Right cardiac atrium (tissue), 5 donors: ENCODE data around the gene RAB21. TPM values are rescaled to one million over a fixed set of nuclear protein-coding genes. Genes with fewer than 3 reads are reported as not detected.
A peak's percentile ranks its signal among the peaks of the same experiment; 100 is the strongest.

ENCODE experiments used
- ATAC-seq, 2 donors: fragments of 200-7000 bp; cut with Tn5 transposase; one replicate each; pipeline versions ENCODE4 v1.8.0 to v1.9.1; 2020; ENCODE audit warnings: moderate library complexity in 2 of 2, mild to moderate bottlenecking in 1 of 2
- DNase-seq, 3 donors: peaks; one replicate each; pipeline ENCODE4 v3.0.0-alpha.2; 2020
- H3K27ac ChIP-seq: one replicate; pipeline ENCODE4 v1.5.1; 2013; ENCODE audit warnings: mild to moderate bottlenecking, low read length, control low read depth, moderate library complexity
- H3K27me3 ChIP-seq: one replicate; pipeline ENCODE4 v1.6.1; 2013; ENCODE audit not compliant: control insufficient read depth, insufficient read depth
- H3K4me1 ChIP-seq: one replicate; pipeline ENCODE4 v1.6.1; 2013; ENCODE audit warnings: low read length; ENCODE audit not compliant: control insufficient read depth, insufficient read depth
- H3K4me3 ChIP-seq: one replicate; pipeline ENCODE4 v1.5.1; 2013; ENCODE audit warnings: low read length, control low read depth
- H3K9me3 ChIP-seq: one replicate; pipeline ENCODE4 v1.6.1; 2013; ENCODE audit warnings: low read length; ENCODE audit not compliant: control insufficient read depth
- WGBS: extraction: QIAGEN DNeasy Blood & Tissue Kit; methylation state at CpG from one replicate; pipeline ENCODE4 v1.1.7; 2013; 5-methylcytosine and 5-hydroxymethylcytosine counted together
- intact Hi-C, 4 donors: fragments of 100-400 bp; cut with DNase I; formaldehyde crosslinking; loops; one replicate each; pipeline versions ENCODE4 v1.11.0 to v1.14.0; 2022 to 2023
- polyA plus RNA-seq: library from polyadenylated mRNA; stranded (reverse); fragments of 200-250 nt; gene quantifications from one replicate; pipeline ENCODE4 v1.2.3, GENCODE V29; 2013
- total RNA-seq, 4 donors: library from RNA; stranded (reverse); fragmentation: NEBNext Ultra II Directional; extraction: Animal tissue kit (Norgen Biotek cat#: 25700); gene quantifications; one replicate each; pipeline ENCODE4 v1.2.1, GENCODE V29; 2021
- donor health status: healthy with polysubstance abuse.
- donor health status: DM: no; HTN: yes; CAD: no.
- donor health status: DM: no; HTN: no; CAD: no.
- donor health status: DM: no; HTN: yes; CAD: no; lungs with severe emphysema.
- donor health status: DM: yes; HTN: yes; CAD: no.

The RAB21 gene
- total and polyA plus RNA-seq, 5 donors: 51.1 to 152 (median 133) TPM

GRCh38 chr12:71768900-71769299 lies 14.2 kb downstream of the RAB21 start:
- 67% methylated on average over 2 of the region's 2 CpGs for WGBS
- ATAC-seq: no peak
- Histone ChIP-seq H3K27ac (no peak overlapping the region), H3K4me3 (no peak overlapping the region), H3K4me1 (peaks cover 4% of the 10 kb centered on the region), H3K9me3 (no peaks in the 10 kb centered on the region), H3K27me3 (no peaks in the 10 kb centered on the region)
- intact Hi-C loops: no loop called here
- DNase-seq: no peak

GRCh38 chr12:71771069-71771468 lies 16.4 kb downstream of the RAB21 start:
- intact Hi-C loops: no loop called here

GRCh38 chr12:71772735-71773134 lies 18.1 kb downstream of the RAB21 start:
- no peak for ATAC-seq
- H3K27me3 ChIP-seq: no peaks in the 10 kb centered on the region
- DNase-seq: no peak
- H3K27ac ChIP-seq: no peak overlapping the region
- intact Hi-C loops: no loop called here
- H3K4me1 ChIP-seq: peaks cover 6% of the 10 kb centered on the region
- H3K9me3 ChIP-seq: no peaks in the 10 kb centered on the region
- H3K4me3 ChIP-seq: no peak overlapping the region

More at GRCh38 chr12:71771069-71771468, 16.4 kb downstream of the RAB21 start:
- Histone ChIP-seq H3K27me3 (no peaks in the 10 kb centered on the region), H3K9me3 (no peaks in the 10 kb centered on the region), H3K27ac (no peak overlapping the region), H3K4me3 (no peak overlapping the region), H3K4me1 (peaks cover 6% of the 10 kb centered on the region)
- ATAC-seq: peak in 1 of 2 donors; percentile 64
- WGBS: 50% methylated on average over 2 of the region's 2 CpGs
- no peak for DNase-seq

- ATAC-seq (peak in 1 of 2 donors; percentile 32), DNase-seq (peak in 2 of 3 donors; percentile 27 to 52)
- no peaks in the 10 kb centered on the region for H3K27me3 ChIP-seq
- H3K9me3 ChIP-seq: no peaks in the 10 kb centered on the region
- intact Hi-C loops: loop anchor here in 2 of 4 donors (5.0 to 10.0 kb wide), 2 partner anchors 64 to 67 kb away; no protein-coding TSS in a partner anchor
- WGBS: 10% methylated on average over 3 of the region's 3 CpGs
- H3K27ac ChIP-seq: no peak overlapping the region
- H3K4me1 ChIP-seq: no peaks in the 10 kb centered on the region
- no peak overlapping the region for H3K4me3 ChIP-seq
Measured at GRCh38 chr12:71780237-71780822, 25.7 kb downstream of the RAB21 start.

GRCh38 chr12:71782017-71782416 lies 27.4 kb downstream of the RAB21 start:
- intact Hi-C loops: loop anchor here in 2 of 4 donors (5.0 to 10.0 kb wide), 2 partner anchors 63 to 65 kb away; no protein-coding TSS in a partner anchor
- Histone ChIP-seq H3K9me3 (no peaks in the 10 kb centered on the region), H3K27ac (no peak overlapping the region), H3K4me3 (no peak overlapping the region), H3K4me1 (no peaks in the 10 kb centered on the region), H3K27me3 (no peaks in the 10 kb centered on the region)
- ATAC-seq (no peak), DNase-seq (no peak)
- WGBS: 65% methylated on average over 4 of the region's 4 CpGs

- 60% methylated on average over 1 of the region's 1 CpG for WGBS
- ATAC-seq (no peak), DNase-seq (no peak)
- Histone ChIP-seq H3K4me1 (peaks cover 2% of the 10 kb centered on the region), H3K27ac (no peak overlapping the region), H3K27me3 (no peaks in the 10 kb centered on the region), H3K4me3 (no peak overlapping the region), H3K9me3 (no peaks in the 10 kb centered on the region)
- intact Hi-C loops: loop anchor here in 1 of 4 donors (10.0 kb wide), 1 partner anchor 58 kb away; no protein-coding TSS in a partner anchor
Measured at GRCh38 chr12:71786829-71787228, 32.2 kb downstream of the RAB21 start.

- Histone ChIP-seq H3K9me3 (no peaks in the 10 kb centered on the region), H3K4me3 (no peak overlapping the region), H3K27me3 (no peaks in the 10 kb centered on the region), H3K4me1 (peaks cover 2% of the 10 kb centered on the region), H3K27ac (no peak overlapping the region)
- 62% methylated on average over 1 of the region's 1 CpG for WGBS
- ATAC-seq (peak; percentile 41 to 63), DNase-seq (no peak)
- intact Hi-C loops: loop anchor here in 1 of 4 donors (10.0 kb wide), 1 partner anchor 57 kb away; no protein-coding TSS in a partner anchor
Measured at GRCh38 chr12:71787580-71787979, 32.9 kb downstream of the RAB21 start.

- 91% methylated on average over 1 of the region's 1 CpG for WGBS
- no peaks in the 10 kb centered on the region for H3K27me3 ChIP-seq
- intact Hi-C loops: no loop called here
- H3K4me3 ChIP-seq: no peak overlapping the region
- H3K27ac ChIP-seq: no peak overlapping the region
- ATAC-seq: no peak
- H3K9me3 ChIP-seq: no peaks in the 10 kb centered on the region
- H3K4me1 ChIP-seq: peaks cover 2% of the 10 kb centered on the region
- no peak for DNase-seq
Measured at GRCh38 chr12:71790331-71790730, 35.7 kb downstream of the RAB21 start.

GRCh38 chr12:71791473-71792150 lies 36.9 kb downstream of the RAB21 start:
- H3K27me3 ChIP-seq: no peaks in the 10 kb centered on the region
- DNase-seq (no peak), ATAC-seq (no peak)
- WGBS: 83% methylated on average over 4 of the region's 4 CpGs
- no peak overlapping the region for H3K27ac ChIP-seq
- H3K4me3 ChIP-seq: no peak overlapping the region
- intact Hi-C loops: no loop called here
- no peaks in the 10 kb centered on the region for H3K9me3 ChIP-seq
- peaks cover 2% of the 10 kb centered on the region for H3K4me1 ChIP-seq

- intact Hi-C loops: no loop called here
- no peak for DNase-seq
- H3K4me3 ChIP-seq: no peak overlapping the region
- H3K27ac ChIP-seq: no peak overlapping the region
- no peaks in the 10 kb centered on the region for H3K27me3 ChIP-seq
- peaks cover 2% of the 10 kb centered on the region for H3K4me1 ChIP-seq
- WGBS: 75% methylated on average over 1 of the region's 1 CpG
- no peaks in the 10 kb centered on the region for H3K9me3 ChIP-seq
- no peak for ATAC-seq
Measured at GRCh38 chr12:71792599-71792998, 37.9 kb downstream of the RAB21 start.

GRCh38 chr12:71795901-71796300 lies 41.2 kb downstream of the RAB21 start:
- ATAC-seq: no peak
- no peak overlapping the region for H3K4me3 ChIP-seq
- H3K9me3 ChIP-seq: no peaks in the 10 kb centered on the region
- H3K27me3 ChIP-seq: no peaks in the 10 kb centered on the region
- WGBS: 55% methylated on average over 1 of the region's 1 CpG
- H3K4me1 ChIP-seq: no peaks in the 10 kb centered on the region
- DNase-seq: no peak
- intact Hi-C loops: no loop called here
- no peak overlapping the region for H3K27ac ChIP-seq
